ENCODE data around the gene TTC39A.

The TTC39A gene

DNA sequence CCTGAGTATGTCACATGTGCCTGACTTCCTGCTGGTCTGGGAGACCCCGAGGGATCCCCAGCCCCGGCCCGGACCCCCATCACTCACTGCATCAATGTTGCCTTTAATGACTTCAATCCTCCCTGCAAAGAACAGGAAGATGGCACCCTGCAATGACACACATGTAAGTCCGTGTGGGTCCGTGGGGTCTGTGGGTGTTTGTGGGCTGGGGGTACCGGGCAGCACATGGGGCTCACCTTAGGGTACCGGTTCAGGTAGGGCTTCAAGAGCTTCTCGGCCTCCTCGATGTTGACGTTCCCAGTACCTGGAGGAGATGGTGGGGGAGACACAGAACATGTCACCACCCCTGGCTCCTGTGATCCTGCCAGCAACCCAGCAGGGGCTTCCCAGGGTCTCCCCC lies 28.1 kb downstream of the TTC39A start:
- CTCF ChIA-PET = no interaction called here
- no peak for DNase-seq (ENCODE audit: extremely low spot score)
- no peak for TF ChIP-seq ZNF384 (IDR thresholded peaks at IDR 0.05)
- TF ChIP-seq SUZ12 (IDR thresholded peaks at IDR 0.05) = no peak
- no peak for TF ChIP-seq L3MBTL2 (conservative IDR thresholded peaks at IDR 0.05)
- TF ChIP-seq SP1 (IDR thresholded peaks at IDR 0.05) = no peak
- TF ChIP-seq CTBP1 (IDR thresholded peaks at IDR 0.05; ENCODE audit: borderline replicate concordance) = no peak
- TF ChIP-seq FOXM1 (IDR thresholded peaks at IDR 0.05; ENCODE audit: borderline replicate concordance) = no peak
- no peak for TF ChIP-seq BHLHE40 (IDR thresholded peaks at IDR 0.05; ENCODE audit: borderline replicate concordance)
- TF ChIP-seq TARDBP (IDR thresholded peaks at IDR 0.05) = no peak
- POLR2A ChIA-PET = no interaction called here

DNA sequence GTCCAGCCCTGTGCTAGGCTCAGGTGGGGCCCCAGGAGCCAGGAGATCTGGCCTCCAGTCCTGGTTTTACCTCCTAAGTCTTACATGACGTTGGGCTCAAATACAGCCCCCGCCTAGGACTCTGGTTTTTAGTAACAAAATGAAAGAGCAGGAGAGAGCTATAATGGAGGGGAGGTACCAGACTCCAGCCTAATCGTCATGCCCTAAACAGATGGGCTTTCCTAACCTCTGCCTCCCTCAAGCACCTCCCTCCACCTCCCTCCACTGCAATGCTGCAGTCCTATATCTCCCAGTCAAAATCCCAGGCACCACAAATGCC lies 28.6 kb downstream of the TTC39A start:
- CTCF ChIA-PET = no interaction called here
- no peak for DNase-seq (ENCODE audit: extremely low spot score)
- TF ChIP-seq, protein P1, sequence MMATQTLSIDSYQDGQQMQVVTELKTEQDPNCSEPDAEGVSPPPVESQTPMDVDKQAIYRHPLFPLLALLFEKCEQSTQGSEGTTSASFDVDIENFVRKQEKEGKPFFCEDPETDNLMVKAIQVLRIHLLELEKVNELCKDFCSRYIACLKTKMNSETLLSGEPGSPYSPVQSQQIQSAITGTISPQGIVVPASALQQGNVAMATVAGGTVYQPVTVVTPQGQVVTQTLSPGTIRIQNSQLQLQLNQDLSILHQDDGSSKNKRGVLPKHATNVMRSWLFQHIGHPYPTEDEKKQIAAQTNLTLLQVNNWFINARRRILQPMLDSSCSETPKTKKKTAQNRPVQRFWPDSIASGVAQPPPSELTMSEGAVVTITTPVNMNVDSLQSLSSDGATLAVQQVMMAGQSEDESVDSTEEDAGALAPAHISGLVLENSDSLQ (IDR thresholded peaks at IDR 0.05) = no peak
- TF ChIP-seq ZNF384 (IDR thresholded peaks at IDR 0.05) (no peak), ELF4 (IDR thresholded peaks at IDR 0.05) (no peak), LEF1 (IDR thresholded peaks at IDR 0.05; ENCODE audit: borderline replicate concordance) (no peak), BHLHE40 (IDR thresholded peaks at IDR 0.05; ENCODE audit: borderline replicate concordance) (no peak), SP1 (IDR thresholded peaks at IDR 0.05) (no peak), CTBP1 (IDR thresholded peaks at IDR 0.05; ENCODE audit: borderline replicate concordance) (no peak), ARNT (IDR thresholded peaks at IDR 0.05) (no peak), FOXK2 (IDR thresholded peaks at IDR 0.05) (no peak), FOXA1 (IDR thresholded peaks at IDR 0.05) (no peak)
- POLR2A ChIA-PET = no interaction called here

DNA sequence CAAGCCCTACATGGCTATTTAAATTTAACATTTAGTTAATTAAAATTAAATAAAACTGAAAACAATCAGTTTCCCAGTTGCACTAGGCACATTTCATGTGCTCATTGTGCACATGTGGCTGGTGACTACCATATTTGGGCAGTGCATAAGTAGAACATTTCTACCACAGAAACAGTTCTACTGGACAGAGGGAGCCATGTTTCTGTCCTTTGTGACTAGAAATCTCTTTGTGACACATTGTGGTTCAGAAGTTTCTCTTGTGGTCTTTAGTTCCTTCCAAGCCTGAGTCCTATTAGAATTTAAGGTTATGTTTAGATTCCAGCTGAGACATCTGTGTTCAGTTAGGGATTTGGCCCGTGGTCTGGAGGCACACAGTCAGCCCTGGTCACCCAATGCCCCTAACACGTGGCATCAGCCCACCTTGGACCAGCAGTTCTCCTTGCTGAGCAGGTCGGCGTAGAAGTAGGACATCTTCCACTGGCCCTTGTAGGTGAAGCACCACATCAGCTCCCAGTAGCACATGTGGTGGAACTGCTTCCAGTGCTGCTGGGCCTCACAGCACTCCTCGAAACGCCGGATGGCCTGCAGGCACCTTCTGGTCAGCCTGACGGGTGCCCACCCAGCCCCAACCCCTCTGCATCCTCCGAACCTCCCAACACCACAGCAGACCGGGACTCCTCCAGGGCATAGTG lies 29.1 kb downstream of the TTC39A start:
- ChIA-PET POLR2A (no interaction called here), CTCF (no interaction called here)
- DNase-seq (ENCODE audit: extremely low spot score) = no peak
- no peak for TF ChIP-seq ZNF384 (IDR thresholded peaks at IDR 0.05)
- no peak for TF ChIP-seq BHLHE40 (IDR thresholded peaks at IDR 0.05; ENCODE audit: borderline replicate concordance)
- no peak for TF ChIP-seq FOXA1 (IDR thresholded peaks at IDR 0.05)
- no peak for TF ChIP-seq LEF1 (IDR thresholded peaks at IDR 0.05; ENCODE audit: borderline replicate concordance)
- TF ChIP-seq ARNT (IDR thresholded peaks at IDR 0.05) = no peak
- TF ChIP-seq ELF4 (IDR thresholded peaks at IDR 0.05) = no peak
- no peak for TF ChIP-seq SP1 (IDR thresholded peaks at IDR 0.05)
- TF ChIP-seq HDGF (IDR thresholded peaks at IDR 0.05; ENCODE audit: borderline replicate concordance) = no peak
- no peak for TF ChIP-seq FOXM1 (IDR thresholded peaks at IDR 0.05; ENCODE audit: borderline replicate concordance)
- TF ChIP-seq FOXK2 (IDR thresholded peaks at IDR 0.05) = no peak
- TF ChIP-seq, protein P1 (IDR thresholded peaks at IDR 0.05) = no peak
- no peak for TF ChIP-seq CTBP1 (IDR thresholded peaks at IDR 0.05; ENCODE audit: borderline replicate concordance)
- TF ChIP-seq SUZ12 (IDR thresholded peaks at IDR 0.05) = no peak
- no peak for TF ChIP-seq TARDBP (IDR thresholded peaks at IDR 0.05)
- no peak for TF ChIP-seq L3MBTL2 (conservative IDR thresholded peaks at IDR 0.05)
- TF ChIP-seq NFRKB (IDR thresholded peaks at IDR 0.05) = no peak

DNA sequence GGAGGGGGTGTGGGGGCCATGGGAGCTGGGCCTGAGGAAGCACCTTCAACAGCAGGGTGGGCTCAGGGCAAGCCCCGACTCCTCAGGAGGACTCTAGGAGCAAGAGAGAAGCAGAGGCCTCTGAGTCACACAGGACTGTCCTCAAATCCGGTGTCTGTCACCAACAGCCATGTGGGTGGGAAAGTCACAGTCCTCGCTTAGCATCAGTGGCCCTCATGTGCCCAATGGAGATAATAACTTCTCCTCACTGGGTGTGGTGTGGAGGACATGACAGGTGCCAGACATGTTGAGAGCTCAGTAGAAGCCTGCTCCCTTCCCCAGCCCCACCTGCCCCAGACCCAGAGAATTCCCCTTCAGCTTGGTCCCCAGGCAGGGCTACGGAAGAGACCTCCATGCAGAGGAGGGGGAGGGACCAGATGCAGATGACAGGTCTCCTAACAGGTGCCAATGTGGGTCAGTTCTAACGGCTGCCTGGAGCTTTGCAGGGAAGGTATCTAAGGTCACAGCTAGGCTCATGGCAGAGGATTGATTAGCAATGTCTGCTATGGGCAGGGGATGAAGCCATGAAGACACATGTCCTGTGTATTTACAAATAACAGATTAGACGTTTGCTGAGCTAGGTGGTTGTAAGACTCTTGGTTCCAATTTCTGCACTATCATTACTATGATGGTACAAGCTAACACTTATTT lies 30.2 kb downstream of the TTC39A start:
- CTCF ChIA-PET = interaction anchor here (0.5 to 0.9 kb wide), 2 partner anchors 111 to 533 kb away, joined by 3 read pairs; no protein-coding TSS in a partner anchor
- POLR2A ChIA-PET = no interaction called here
- TF ChIP-seq SUZ12 (IDR thresholded peaks at IDR 0.05) (no peak), FOXM1 (IDR thresholded peaks at IDR 0.05; ENCODE audit: borderline replicate concordance) (no peak), LEF1 (IDR thresholded peaks at IDR 0.05; ENCODE audit: borderline replicate concordance) (no peak), HDGF (IDR thresholded peaks at IDR 0.05; ENCODE audit: borderline replicate concordance) (no peak), NFRKB (IDR thresholded peaks at IDR 0.05) (no peak), BHLHE40 (IDR thresholded peaks at IDR 0.05; ENCODE audit: borderline replicate concordance) (no peak), ARNT (IDR thresholded peaks at IDR 0.05) (no peak), FOXK2 (IDR thresholded peaks at IDR 0.05) (no peak), ZNF384 (IDR thresholded peaks at IDR 0.05) (no peak)
- TF ChIP-seq, protein P1 (IDR thresholded peaks at IDR 0.05) = no peak
- no peak for DNase-seq (ENCODE audit: extremely low spot score)

DNA sequence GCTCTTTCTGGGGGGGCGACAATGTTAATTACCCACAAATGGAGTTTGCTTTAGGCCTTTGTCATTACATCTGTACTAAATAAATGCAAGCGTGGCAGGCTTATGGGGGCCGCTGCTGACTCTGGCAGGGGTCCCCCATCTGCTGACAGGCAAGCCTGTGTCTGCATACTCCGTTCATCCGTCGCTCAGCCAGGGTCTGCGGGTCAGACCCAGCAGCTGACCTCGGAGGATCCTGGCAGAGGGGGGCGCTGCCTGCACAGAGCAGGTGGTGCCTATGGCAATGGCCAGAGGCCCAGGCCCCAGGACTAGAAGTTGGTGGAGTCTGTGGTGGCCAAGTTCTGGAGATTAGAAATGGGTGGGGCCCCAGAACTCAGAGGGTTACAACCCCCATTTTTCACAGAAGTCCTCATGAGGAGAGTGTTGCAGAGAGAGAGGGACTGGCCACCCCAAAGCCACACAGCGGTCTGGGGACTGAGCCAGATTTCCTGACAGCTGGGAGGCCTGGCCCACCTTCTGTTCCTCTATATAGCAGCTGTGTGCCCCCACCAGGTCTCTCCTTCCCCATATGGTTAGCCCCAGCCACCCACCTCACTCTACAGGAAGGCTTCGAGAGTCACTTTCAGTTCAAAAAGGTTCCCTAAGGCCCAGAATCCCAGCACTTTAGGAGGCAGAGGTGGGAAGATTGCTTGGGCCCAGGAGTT lies 31.0 kb downstream of the TTC39A start:
- DNase-seq (ENCODE audit: extremely low spot score) = no peak
- ChIA-PET POLR2A (no interaction called here), CTCF (interaction anchor here (0.8 kb wide), 1 partner anchor 21 kb away, joined by 3 read pairs; no protein-coding TSS in a partner anchor)
- no peak for TF ChIP-seq CTBP1 (IDR thresholded peaks at IDR 0.05; ENCODE audit: borderline replicate concordance)
- no peak for TF ChIP-seq HDGF (IDR thresholded peaks at IDR 0.05; ENCODE audit: borderline replicate concordance)
- TF ChIP-seq FOXA1 (IDR thresholded peaks at IDR 0.05) = no peak
- TF ChIP-seq FOXM1 (IDR thresholded peaks at IDR 0.05; ENCODE audit: borderline replicate concordance) = no peak
- TF ChIP-seq LEF1 (IDR thresholded peaks at IDR 0.05; ENCODE audit: borderline replicate concordance) = no peak
- no peak for TF ChIP-seq ZNF384 (IDR thresholded peaks at IDR 0.05)

DNA sequence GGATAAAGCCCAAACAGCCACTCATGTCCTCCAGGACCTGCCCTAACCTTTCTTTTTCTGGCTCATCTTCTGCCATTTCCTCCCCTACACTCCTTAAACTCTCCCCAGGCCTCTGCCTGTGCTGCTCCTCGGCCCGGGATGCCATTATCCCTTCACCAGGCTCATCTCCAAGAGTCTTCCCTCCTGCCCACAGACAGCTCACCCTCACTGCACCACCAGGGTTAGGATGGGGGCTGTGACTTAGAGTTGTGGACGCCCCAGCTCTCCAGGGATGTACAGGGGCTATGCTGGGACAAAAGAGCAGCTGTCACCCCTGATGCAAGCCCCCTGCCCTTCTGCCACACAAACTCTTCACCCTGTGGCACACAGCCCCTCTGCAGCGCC lies 32.0 kb downstream of the TTC39A start:
- TF ChIP-seq FOXA1 (IDR thresholded peaks at IDR 0.05) = no peak
- no peak for TF ChIP-seq HDGF (IDR thresholded peaks at IDR 0.05; ENCODE audit: borderline replicate concordance)
- TF ChIP-seq TARDBP (IDR thresholded peaks at IDR 0.05) = no peak
- TF ChIP-seq FOXM1 (IDR thresholded peaks at IDR 0.05; ENCODE audit: borderline replicate concordance) = no peak
- TF ChIP-seq LEF1 (IDR thresholded peaks at IDR 0.05; ENCODE audit: borderline replicate concordance) = no peak
- no peak for TF ChIP-seq BHLHE40 (IDR thresholded peaks at IDR 0.05; ENCODE audit: borderline replicate concordance)
- TF ChIP-seq, protein P1 (IDR thresholded peaks at IDR 0.05) = no peak
- TF ChIP-seq FOXK2 (IDR thresholded peaks at IDR 0.05) = no peak
- TF ChIP-seq NFRKB (IDR thresholded peaks at IDR 0.05) = no peak

More for the DNA sequence above, 32.0 kb downstream of the TTC39A start:
- POLR2A ChIA-PET = no interaction called here
- CTCF ChIA-PET = no interaction called here
- DNase-seq (ENCODE audit: extremely low spot score) = no peak

All from HEK293T (cell line).